ENCODE results near the gene CHRM4.
A peak's percentile ranks its signal among the peaks of the same experiment; 100 is the strongest.

Gene CHRM4

DNA sequence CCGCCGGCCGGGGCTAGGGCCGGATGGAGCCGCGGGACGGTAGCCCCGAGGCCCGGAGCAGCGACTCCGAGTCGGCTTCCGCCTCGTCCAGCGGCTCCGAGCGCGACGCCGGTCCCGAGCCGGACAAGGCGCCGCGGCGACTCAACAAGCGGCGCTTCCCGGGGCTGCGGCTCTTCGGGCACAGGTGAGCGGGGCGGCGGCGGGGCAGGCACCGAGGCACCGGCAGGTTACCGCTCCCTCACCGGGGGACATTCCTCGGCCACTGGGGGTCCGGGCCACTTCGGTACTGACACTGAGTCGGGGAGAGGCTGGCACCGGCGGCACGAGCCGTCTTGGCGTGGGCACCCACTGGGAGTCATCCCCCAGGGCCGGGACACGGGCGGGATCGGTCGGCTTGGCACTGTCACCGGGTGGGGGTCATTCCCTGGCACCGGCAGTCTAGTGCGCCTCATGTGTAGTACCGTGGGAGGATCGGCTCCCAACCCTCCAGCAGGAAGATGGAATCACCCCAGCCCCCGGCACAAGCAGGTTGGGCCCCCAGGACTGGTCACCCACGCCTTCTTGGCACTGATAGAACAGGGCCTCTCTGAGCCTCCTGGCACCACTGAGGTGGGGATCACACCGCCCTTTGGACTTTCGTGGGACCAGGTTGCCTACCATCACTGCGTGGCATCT is 43.8 kb downstream of the CHRM4 start:
- no peak for DNase-seq (ENCODE audit: low spot score)

DNA sequence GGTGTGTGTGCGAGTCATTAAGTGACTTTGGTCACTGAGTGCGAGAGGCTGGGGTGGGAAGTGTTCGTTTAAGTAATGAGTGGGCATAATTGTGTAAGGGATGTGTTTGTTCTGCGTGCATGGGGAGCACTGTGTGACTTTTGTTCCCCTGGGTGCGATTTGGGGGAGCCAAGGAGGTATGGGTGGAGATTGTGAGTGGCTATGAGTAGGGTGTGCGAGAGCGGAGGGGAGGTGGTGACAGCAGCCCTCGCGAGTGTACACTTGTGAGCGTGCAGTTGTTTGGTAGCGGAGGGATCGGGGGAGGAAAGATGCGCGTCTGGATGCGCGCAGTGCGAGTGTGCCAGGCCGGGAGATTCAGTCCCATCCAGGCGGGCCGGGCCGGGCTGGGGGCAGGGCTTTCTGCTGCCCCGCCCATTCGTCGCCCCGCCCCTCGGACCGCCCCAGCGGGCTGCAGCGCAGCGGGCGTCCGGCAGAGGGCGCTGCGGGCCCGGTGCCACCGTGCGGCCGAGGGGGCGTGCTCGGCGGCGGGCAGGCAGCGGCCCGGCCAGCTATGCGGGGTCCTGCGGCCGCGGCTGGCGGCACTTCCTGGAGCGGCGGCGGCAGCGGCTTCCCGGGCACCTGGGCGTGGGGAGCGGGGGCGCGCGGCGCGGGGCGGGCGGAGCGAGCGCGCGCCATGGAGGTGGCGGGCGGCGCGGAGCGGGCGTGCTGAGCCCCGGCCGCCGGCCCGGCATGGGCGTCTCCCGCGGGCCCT is 44.5 kb downstream of the CHRM4 start, which contains the start of gene DGKZ:
DGKZ (plus strand) TSS at position 578 of the 751 bp plus-strand sequence. CDS start 197 bp downstream, outside the sequence.
- DNase-seq (ENCODE audit: low spot score), result peak; percentile 89

DNA sequence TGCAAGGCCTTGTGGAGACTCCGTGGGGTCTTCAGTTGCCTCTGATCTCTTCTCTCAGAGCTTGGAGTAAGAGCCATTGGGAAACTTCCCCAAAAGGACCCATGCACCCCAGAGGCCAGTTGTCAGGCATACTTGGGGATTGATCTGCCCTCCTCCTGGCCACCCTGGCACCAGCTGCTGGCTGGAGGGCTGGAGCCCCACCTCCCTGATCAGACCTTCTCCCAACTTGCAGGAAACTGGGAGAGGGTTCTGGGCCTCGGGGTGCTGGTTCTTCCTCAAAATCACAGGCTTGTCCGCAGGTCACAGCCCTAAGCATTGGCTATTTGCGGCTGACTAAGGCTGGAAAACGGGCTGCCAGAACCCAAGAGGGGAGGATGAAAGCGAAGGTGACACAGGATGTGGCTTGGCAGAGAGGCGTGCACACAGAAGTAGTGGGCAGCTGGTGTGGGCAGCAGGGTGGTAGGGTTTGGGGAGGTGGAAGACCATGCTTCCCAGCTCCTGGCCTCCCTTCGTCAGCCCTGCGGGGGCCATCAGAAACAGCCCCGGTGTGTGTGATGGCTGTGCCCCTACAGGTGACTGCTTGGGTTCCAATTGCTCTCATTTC is 45.6 kb downstream of the CHRM4 start:
- no peak for DNase-seq (ENCODE audit: low spot score)

GRCh38 chr11:46345131-46345597 is 46.4 kb downstream of the CHRM4 start:
- DNase-seq (ENCODE audit: low spot score), result no peak

- no peak for DNase-seq (ENCODE audit: low spot score)
Observed at GRCh38 chr11:46343520-46343919, 48.1 kb downstream of the CHRM4 start.

- DNase-seq (ENCODE audit: low spot score), result no peak
Observed at GRCh38 chr11:46342239-46342638, 49.3 kb downstream of the CHRM4 start.

DNA sequence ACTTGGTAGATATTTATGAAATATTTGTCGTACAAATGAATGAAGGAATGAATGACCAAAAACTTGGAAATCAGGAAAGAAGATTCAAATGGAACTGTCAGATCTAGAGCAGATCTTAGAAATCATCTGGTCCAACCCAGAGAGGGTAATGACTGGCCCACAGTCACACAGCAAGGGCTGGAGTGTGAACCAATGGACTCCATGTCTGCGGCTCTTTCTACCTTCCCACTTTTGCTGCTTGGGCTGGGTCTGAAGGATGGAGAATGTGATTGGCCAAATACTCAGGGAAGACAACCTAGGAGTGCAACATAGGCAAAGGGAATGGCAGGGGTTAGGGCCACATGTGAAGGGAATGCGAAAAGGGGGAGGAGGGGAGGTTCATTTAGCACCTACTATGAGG is 50.1 kb downstream of the CHRM4 start:
- no peak for DNase-seq (ENCODE audit: low spot score)

DNA sequence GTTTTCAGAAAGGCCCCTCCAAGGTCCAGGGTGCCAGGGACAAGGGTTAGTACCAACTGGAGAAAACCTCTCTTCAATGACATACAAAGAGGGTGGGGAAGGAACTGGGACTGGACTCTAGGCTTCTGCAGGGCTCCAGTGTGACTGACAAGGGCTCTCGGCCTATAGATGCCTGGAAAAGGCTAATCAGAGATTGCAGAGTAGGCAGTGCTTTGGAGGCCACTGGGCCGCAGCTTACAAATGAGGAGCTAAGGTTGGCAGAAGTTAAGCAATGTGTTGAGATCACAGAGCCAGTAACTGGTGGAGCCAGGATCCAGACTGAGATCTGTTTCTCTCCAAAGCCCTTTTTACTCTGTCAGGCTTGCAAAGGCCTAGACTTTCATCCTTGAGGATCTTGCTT is 51.8 kb downstream of the CHRM4 start:
- DNase-seq (ENCODE audit: low spot score), result no peak

DNA sequence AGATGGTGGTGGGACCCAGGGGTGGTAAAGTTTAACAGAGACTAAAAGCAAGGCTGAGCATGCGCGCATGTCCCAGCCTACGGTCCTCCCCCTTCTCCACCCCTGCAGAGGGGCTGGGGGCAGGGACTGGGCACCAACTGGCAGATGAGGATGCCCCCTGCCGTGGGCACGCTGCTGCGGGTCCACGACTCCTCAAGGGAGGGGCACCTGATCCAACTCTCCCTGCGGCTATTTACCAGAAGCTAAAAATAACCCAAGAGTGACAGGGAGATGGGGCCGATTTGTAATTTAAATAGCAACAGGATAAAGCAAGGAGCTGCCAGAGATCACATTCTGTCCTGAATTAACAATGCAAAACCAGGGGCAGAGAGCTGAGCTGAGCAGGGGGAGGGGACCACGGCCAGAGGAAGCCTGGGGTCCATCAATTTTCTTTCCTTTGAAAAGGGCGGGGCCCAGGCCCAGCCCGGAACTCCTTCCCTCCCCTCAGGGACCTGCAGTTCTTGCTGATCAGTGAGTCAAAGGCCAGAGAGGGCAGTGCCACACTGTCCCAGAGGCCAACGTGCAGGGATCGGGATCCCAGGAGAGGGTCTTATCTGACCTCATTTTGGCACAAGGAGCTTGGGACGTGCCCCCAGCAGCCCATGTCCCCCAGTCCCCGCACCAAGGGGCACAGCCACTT is 52.4 kb downstream of the CHRM4 start:
- no peak for DNase-seq (ENCODE audit: low spot score)

DNA sequence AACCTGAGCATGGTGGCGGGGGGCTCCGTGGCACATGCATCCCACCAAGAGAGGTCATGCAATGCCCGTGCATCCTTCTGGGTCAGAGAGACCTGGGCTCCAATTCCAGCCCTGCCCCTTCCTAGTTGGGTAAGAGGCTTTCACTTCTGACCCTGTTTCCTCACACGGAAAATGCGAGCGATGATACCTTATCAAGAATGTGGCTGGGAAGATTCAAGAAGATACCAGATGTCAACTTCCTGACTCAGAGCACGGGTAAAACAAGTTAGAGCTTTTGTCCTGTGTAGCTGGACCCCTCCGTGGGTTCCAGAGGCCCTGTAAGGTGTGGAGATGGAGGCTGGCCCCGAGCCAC is 53.0 kb downstream of the CHRM4 start:
- no peak for DNase-seq (ENCODE audit: low spot score)

GRCh38 chr11:46337626-46338345 is 53.8 kb downstream of the CHRM4 start:
- DNase-seq (ENCODE audit: low spot score), result no peak

GRCh38 chr11:46336563-46337180 is 54.9 kb downstream of the CHRM4 start:
- DNase-seq (ENCODE audit: low spot score), result no peak

- DNase-seq (ENCODE audit: low spot score), result no peak
Observed at GRCh38 chr11:46335890-46336562, 55.5 kb downstream of the CHRM4 start.

DNA sequence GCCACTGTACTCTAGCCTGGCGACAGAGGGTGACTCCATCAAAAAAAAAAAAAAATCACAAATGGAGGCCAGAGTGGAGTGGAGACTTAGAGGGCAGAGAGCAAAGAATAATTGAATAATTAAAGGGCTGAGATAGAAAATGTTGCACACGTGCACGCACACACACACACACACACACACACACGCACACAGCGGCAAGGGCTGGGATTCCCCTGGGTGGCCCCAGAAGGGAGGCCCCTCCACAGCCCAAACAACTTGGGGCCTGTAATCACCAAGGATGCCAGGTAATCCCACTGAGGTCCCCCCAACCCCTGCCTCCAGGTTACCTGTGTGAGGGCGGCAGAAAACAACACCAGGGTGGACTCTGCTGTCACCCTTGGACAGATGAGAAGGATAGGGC is 56.3 kb downstream of the CHRM4 start:
- DNase-seq (ENCODE audit: low spot score), result no peak

GRCh38 chr11:46334211-46334610 is 57.4 kb downstream of the CHRM4 start:
- no peak for DNase-seq (ENCODE audit: low spot score)
